Adrenal gland (tissue), 12 donors: ENCODE results near the gene SLC25A43. TPM values are rescaled to one million over a fixed set of nuclear protein-coding genes. Genes with fewer than 3 reads are reported as not detected.
A peak's percentile ranks its signal among the peaks of the same experiment; 100 is the strongest.

Experiments
- DNase-seq, 7 donors: peaks; one replicate each; pipeline ENCODE4 v3.0.0-alpha.2; 2019 to 2020
- H3K27ac ChIP-seq, 5 donors: fragments of 200-600 bp; sonication (generic) in 4 of 5; 1 replicate in 3 of 5; 2 replicates in 2 of 5; pipeline versions ENCODE4 v1.5.1 to v1.8.0; 2016 to 2020; ENCODE audit warnings: mild to moderate bottlenecking in 1 of 5
- H3K27me3 ChIP-seq: fragments of 200-600 bp; 2 replicates; pipeline ENCODE4 v1.8.0; 2021
- H3K36me3 ChIP-seq, 2 donors: fragments of 200-600 bp; replicated peaks in 1 of 2; 1 replicate in 1 of 2; 2 replicates in 1 of 2; pipeline versions ENCODE4 v1.5.1 to v1.8.0; 2018 to 2022
- H3K4me1 ChIP-seq, 2 donors: fragments of 200-600 bp; replicated peaks in 1 of 2; 1 replicate in 1 of 2; 2 replicates in 1 of 2; pipeline versions ENCODE4 v1.5.1 to v1.8.0; 2018 to 2021
- H3K4me3 ChIP-seq, 4 donors: fragments of 200-600 bp; sonication (generic) in 3 of 4; one replicate each; pipeline ENCODE4 v1.5.1; 2016 to 2018
- H3K9me3 ChIP-seq, 3 donors: fragments of 200-600 bp; sonication (generic) in 1 of 3; replicated peaks in 1 of 3; 1 replicate in 2 of 3; 2 replicates in 1 of 3; pipeline versions ENCODE4 v1.5.1 to v1.8.0; 2016 to 2021
- CTCF ChIP-seq, 6 experiments: fragments of 450-650 bp in 4 of 6; fragments of 200-600 bp in 2 of 6; sonication (generic) in 1 of 6; IDR thresholded peaks; 1 replicate in 5 of 6; 2 replicates in 1 of 6; pipeline versions ENCODE4 v1.5.1 to v1.8.0; 2016 to 2021; ENCODE audit warnings: antibody characterized with exemption in 6 of 6, mild to moderate bottlenecking in 2 of 6, moderate library complexity in 1 of 6
- POLR2A ChIP-seq, 2 donors: fragments of 450-650 bp; IDR thresholded peaks; one replicate each; pipeline ENCODE4 v1.6.1; 2017; ENCODE audit warnings: antibody characterized with exemption in 2 of 2, mild to moderate bottlenecking in 2 of 2, moderate library complexity in 1 of 2
- WGBS, 4 donors: extraction: QIAGEN DNeasy Blood & Tissue Kit in 2 of 4; methylation state at CpG; one replicate each; pipeline versions ENCODE4 v1.1.5 to v1.1.7; 2013 to 2017; 5-methylcytosine and 5-hydroxymethylcytosine counted together
- intact Hi-C, 2 donors: fragments of 100-400 bp; cut with DNase I; formaldehyde crosslinking; loops; one replicate each; pipeline versions ENCODE4 v1.14.1 to v1.15.0; 2022 to 2023
- polyA plus RNA-seq, 3 donors: library from polyadenylated mRNA; stranded (reverse); fragments of 200-250 nt in 2 of 3; fragments of 350-450 nt in 1 of 3; fragmentation: Illumina TruSeq in 1 of 3; extraction: RNeasy Lipid Tissue Mini Kit (QIAGEN cat#74804) in 1 of 3; gene quantifications; one replicate each; pipeline ENCODE4 v1.2.3, GENCODE V29; 2013 to 2014
- total RNA-seq, 9 donors: library from RNA; depleted of rRNA in 4 of 9; stranded (reverse); fragments of >200 nt in 4 of 9; fragments of 120-200 nt in 1 of 9; fragmentation: NEBNext Ultra II Directional in 1 of 9; extraction: Animal tissue kit (Norgen Biotek cat#: 25700) in 1 of 9; gene quantifications; one replicate each; pipeline versions ENCODE4 v1.1.0 to v1.2.4, GENCODE V29; 2013 to 2023
- donor health status: healthy with polysubstance abuse.
- donor health status: Bipolar disorder and iron deficiency.
- donor health status: DM: yes; HTN: yes; CAD: no.
- donor health status: DM: no; HTN: no; CAD: no.
- donor health status: DM: no; HTN: no; CAD: no.
- donor health status: DM: yes; HTN: yes; CAD: no.

The SLC25A43 gene
- total and polyA plus RNA-seq, 12 donors: 0.72 to 10.2 (median 3.8) TPM

- no peak for DNase-seq
- 91 to 96% (median 94%) methylated on average over 14 of the region's 14 CpGs for WGBS, 4 donors
- no peaks in the 10 kb centered on the region for H3K36me3 ChIP-seq
- TF ChIP-seq POLR2A (IDR thresholded peaks at IDR 0.05) (no peak), CTCF (IDR thresholded peaks at IDR 0.05) (no peak)
- no peaks in the 10 kb centered on the region for H3K4me1 ChIP-seq
- no peaks in the 10 kb centered on the region for H3K27me3 ChIP-seq
- intact Hi-C loops: no loop called here
- no peaks in the 10 kb centered on the region for H3K9me3 ChIP-seq
- H3K4me3 ChIP-seq: no peak overlapping the region
- H3K27ac ChIP-seq: no peak overlapping the region
Measured at GRCh38 chrX:119423631-119424030, 24.5 kb downstream of the SLC25A43 start.

GRCh38 chrX:119424999-119425398 lies 25.9 kb downstream of the SLC25A43 start:
- Histone ChIP-seq H3K4me1 (no peaks in the 10 kb centered on the region), H3K9me3 (no peaks in the 10 kb centered on the region), H3K27ac (no peak overlapping the region), H3K4me3 (no peak overlapping the region), H3K36me3 (no peaks in the 10 kb centered on the region), H3K27me3 (no peaks in the 10 kb centered on the region)
- WGBS, 4 donors: 60 to 100% (median 76%) methylated on average over 1 to 6 of the region's 6 CpGs
- no peak for DNase-seq
- intact Hi-C loops: no loop called here
- TF ChIP-seq POLR2A (IDR thresholded peaks at IDR 0.05): no peak
- TF ChIP-seq CTCF (IDR thresholded peaks at IDR 0.05): no peak

- WGBS, 4 donors: 49 to 77% (median 72%) methylated on average over 9 of the region's 9 CpGs
- Histone ChIP-seq H3K27me3 (no peaks in the 10 kb centered on the region), H3K9me3 (no peaks in the 10 kb centered on the region), H3K36me3 (no peaks in the 10 kb centered on the region), H3K27ac (no peak overlapping the region), H3K4me1 (no peaks in the 10 kb centered on the region), H3K4me3 (no peak overlapping the region)
- TF ChIP-seq POLR2A (IDR thresholded peaks at IDR 0.05) (no peak), CTCF (IDR thresholded peaks at IDR 0.05) (no peak)
- intact Hi-C loops: no loop called here
- peak in 2 of 7 donors; percentile 0 to 46 for DNase-seq
Measured at GRCh38 chrX:119427024-119427794, 28.1 kb downstream of the SLC25A43 start.

DNA sequence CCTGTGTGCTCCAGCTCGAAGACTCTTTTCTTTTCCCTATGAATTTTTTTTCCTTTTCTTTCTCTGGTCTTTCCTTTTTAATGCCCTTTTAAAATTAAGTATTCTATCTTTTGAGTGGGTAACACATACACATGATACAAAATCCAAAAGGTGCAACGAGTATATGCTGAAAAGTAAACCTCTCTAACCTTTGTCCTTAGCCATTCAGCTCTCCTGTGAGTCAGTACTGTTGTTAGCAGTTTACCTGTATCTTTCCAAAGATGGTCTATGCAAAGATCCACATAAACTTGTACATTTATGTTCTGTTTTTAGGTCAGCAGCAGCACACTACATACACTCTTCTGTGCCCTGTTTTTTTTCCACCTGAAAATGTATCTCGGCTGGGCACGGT lies 28.7 kb downstream of the SLC25A43 start:
- no peaks in the 10 kb centered on the region for H3K4me1 ChIP-seq
- H3K36me3 ChIP-seq: no peaks in the 10 kb centered on the region
- DNase-seq: no peak
- TF ChIP-seq POLR2A (IDR thresholded peaks at IDR 0.05) (no peak), CTCF (IDR thresholded peaks at IDR 0.05) (no peak)
- intact Hi-C loops: no loop called here
- H3K4me3 ChIP-seq: no peak overlapping the region
- H3K27me3 ChIP-seq: no peaks in the 10 kb centered on the region
- H3K27ac ChIP-seq: no peak overlapping the region
- H3K9me3 ChIP-seq: no peaks in the 10 kb centered on the region
- 68 to 84% (median 76%) methylated on average over 4 of the region's 4 CpGs for WGBS, 4 donors
